Stimulated activated CD8-positive, alpha-beta memory T cell treated with anti-CD3 and anti-CD28 coated beads, Interleukin-15, amount 100 ng/mL, for 48 hours (primary cell): Measurements from ENCODE around the gene LINC01488.

Experiments
- DNase-seq, 2 donors: peaks; one replicate each; pipeline ENCODE4 v3.0.0-alpha.2; 2020; ENCODE audit warnings: low read depth in 2 of 2

LINC01488 gene

DNA sequence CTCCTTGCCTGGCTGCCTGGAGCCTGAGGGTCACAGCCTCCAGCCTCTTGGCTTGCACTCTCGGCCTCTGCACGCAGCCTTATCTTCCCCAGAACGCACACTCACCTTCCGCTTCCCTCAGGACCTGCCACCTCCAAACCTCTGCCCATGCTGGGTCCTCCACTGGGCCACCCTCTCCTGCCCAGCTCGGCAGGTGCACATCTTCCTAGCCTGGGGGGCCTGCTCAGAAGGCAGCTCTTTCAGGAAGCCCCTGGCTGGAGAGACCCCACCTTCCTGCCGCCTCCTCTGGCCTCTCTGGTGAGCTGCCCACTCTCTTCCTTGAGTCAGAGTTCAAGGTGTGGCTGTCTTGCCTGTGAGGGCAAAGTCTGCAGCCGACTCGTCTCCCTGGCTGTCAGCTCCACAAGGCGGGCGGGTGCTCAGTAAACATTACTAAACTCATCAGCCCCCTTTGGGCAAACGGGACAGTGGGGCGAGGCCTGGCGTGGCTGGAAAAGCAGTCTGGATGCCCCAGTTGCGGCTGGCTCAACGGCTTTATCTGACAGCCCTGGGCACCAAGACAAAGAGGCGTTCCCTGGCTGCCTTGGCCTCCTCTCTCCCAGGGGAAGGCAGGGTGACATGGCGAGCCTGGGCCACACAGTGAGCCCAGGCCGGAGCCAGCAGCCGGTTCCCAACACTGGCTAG is 1.7 kb upstream of the LINC01488 start:
- no peak for DNase-seq

DNA sequence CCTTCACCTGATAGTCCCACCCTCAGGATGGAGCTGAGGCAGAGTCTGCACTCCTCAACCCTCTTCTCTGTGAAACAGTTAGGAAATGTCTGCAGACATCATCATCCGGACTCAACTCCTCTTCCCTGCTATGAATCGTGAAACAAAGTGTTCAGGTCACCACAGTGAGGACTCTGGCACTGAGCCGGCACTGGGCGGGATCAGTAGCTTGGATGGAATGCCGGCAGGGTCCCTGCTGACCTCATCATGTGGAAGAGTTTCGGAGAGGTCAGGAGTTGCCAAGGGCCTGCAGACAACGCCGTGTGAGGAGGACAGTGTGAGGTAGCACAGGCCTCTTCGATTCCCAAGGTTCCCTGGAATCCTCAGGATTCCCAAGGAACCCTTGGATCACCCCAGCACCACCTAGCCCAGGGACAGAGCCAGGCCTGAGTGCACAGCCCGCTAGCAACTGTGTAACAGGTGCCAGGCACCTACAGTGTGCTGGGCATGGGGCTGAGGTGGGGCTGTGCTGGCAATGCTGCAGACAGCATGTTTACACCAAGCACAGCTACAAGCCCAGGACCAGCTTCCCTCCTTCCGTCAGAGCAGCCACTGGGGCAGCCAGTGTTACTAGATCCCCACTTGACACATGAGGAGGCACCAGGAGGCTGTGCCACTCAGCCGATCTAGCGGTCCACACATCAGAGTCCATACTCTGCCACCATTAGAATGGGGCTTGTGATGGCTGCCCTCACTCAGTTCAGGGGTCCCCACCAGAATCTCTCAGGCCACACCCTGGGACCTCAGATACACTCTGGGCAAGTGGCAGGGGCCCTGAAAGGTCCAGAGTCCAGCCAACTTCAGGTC is 693 bp upstream of the LINC01488 start:
- DNase-seq, result no peak

DNA sequence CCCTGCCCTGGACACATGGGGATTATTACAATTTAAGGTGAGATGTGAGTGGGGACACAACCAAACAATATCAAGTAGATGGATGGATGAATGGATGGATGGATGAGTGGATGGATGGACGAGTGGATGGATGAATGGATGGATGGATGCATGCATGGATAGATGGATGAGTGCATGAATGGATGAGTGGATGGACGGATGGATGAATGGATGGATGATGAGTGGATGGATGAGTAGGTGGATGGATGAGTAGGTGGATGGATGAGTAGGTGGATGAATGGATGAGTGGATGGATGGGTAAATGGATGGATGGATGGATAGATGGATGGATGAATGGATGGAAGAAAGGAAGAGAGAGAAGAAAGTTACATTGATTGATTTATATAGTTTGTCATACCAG is 859 bp downstream of the LINC01488 start:
- DNase-seq, result no peak

DNA sequence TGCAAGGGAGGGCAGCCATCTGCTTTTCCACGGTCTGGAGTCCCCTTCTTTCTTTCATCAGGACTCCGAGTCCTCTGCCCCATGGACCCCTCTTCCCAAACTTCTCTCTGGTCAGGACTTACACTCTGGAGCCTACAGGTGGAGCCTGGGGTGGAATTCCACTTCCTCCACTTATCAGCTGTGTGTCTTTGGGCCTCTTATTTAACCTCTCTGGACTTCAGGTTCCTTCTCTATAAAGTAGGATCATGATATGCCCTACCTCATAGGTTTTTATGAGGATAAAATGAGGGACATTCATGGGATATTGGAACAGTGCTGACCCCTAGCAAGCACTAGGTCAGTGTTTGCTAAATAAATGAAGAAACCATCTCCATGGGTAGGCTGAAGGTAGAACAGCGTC is 1.7 kb downstream of the LINC01488 start:
- DNase-seq, result no peak

DNA sequence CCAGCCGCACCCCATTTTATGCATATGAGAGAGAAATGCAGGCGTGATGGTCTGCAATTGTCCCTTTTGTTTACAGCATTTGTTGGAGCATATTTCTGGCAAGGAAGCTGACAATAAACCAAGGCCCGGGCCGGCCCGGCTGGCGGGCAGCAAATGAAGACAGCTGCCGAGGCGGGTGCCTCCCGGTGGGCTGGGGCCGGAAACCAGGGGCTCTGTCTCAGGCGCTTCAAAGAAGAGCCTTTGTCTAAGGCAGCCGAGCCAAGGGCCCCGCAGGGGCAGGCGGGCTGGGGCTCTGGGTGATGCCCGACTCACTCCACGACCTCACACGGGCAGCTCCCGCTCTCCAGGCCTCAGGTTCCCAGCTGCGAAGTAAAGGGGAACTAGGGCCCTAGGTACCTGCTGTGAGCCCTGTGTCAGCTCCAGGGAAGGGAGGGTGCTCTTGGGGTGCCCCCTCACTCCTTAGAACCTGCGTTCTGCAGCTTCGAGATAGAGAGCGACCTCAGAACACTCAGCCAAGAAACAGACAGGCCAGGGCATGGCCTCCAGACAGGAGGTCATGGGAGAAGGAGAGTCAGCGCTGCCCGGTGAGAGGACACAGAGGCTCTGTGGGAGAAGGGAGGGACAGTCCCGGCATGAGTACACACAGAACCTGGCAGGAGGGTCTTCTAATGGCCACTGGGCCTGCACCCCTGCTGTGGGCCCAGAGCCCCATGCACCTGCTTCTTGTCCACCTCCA is 2.4 kb downstream of the LINC01488 start:
- no peak for DNase-seq

DNA sequence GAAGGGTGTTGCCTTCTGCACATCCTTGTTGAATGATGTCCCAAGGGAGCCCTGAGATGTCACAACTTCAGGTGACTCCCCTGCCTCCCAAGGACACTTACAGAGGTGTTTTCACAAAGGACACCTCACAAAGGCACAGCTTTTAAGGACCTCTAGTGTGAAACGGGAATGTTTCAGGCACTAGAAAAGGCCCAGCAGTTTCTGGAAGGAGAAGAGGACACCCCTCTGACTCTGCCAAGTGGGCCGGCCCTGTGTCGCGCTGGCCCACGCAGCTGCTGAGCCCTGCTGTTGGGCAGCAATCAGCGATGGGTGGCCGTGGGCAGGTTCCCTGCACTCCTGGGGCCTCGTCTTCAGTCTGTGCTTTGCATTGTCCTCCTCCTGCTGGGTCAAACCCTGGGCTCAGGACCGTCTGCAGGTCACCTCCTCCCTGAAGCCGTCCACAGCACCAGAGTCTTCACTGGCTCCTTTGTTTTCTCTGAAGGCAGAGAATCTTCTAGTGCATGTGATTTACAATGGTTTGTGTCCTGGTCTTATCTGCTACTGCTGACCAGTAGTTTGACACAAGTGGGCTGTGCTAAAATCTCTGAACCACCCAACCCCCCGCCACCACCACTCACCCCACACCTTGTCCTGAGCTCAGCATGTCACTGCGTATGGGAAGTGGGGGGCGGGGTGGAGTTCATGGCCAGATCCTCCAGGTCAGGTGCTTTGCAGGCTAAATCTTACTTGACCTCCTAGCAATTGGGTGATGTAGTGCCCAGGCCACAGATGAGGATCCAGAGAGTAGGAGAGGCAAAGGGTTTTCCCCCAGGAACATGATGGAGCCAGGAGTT is 3.2 kb downstream of the LINC01488 start:
- DNase-seq, result no peak

DNA sequence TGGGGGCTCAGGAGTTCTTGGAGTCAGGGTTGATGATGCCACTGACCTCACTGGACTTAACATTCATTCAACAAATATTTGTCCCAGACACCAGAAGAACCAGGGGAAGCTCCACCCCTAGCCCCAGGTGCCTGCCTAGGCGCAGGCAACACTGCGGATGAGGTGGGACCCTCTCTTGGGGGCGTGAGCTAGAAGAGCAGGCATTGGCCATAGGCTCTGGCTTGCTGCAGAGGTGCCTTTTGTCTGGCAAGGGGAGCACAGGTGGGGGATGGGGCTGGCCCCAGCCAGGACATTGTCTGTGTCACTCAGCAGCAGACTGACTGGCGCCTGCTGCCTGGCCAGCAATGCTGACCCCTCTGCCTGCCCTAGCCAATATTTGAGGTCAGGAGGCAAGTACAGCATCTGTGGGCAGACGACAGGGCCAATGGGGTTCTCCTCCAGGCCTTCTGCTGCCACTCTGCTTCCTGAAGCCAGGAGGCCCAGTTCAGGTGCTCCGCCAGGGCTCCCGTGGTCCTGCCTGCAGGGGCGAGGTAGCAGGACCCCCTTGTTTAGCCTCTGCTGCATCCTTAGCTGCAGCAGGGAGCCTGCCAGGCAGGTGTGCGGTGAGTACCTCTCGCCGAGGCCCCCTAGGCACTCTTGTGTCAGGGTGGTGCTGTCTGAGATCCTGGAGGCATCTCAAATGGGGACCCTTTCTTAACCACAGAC is 4.0 kb downstream of the LINC01488 start:
- DNase-seq, result no peak

DNA sequence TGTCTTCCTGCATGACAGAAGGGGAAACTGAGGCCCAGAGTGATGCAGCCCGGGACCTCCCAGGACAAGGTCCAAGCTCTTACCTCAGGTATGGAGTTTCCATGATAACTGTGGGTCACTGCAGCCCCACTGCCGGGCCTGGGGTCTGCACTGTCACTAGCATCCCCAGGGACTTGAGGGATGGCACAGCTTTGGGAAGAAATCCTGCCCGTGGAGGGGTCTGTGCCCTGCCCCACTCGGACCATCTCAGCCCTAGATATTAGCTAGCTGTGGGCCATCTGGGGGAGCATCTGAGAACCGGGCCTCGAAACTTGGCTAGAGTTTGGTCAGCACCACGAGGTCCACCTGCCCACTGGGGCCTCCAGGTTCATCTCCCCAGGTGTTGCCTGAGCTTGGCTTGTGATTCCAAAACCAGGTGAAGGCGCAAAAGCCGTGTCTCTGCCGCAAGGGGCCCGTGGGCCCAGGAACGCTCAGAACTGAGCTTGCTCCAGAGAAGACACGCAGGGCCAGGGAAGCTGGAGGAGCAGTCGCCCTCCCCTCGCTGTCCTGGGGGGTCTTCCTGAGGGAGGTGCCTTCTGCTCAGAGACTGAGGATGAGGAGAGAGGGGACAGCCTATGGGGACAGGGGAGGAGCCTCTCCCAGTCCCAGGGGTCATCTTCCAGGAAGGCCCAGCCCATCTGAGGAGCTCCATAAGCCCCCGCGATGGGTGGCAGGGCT is 4.8 kb downstream of the LINC01488 start:
- DNase-seq, result no peak

DNA sequence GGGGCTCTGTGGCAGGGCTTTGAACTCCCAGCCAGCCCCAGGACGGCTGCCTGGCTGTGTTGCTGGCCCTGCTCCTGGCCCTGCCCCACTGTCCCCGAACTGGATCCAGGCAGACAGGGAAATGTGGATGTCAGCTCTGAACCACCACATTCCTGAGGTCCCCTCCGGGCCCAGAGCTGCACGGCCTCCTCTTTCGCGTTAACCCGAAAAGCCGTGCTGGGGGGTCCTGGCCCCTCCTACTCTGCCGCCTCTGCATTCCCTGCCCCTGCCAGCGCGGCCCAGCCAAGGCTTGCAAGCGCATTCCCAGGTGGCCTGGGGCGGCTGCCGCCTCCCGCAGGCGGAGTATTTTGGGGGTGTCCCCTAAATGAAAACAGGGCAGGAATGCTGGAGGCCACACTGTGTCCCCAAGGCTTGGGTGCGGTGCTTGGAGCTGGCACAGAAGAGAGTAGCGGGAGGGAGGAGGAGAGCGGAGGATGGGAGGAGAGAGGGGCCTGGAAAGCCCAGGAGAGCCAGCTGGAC is 5.4 kb downstream of the LINC01488 start:
- no peak for DNase-seq

DNA sequence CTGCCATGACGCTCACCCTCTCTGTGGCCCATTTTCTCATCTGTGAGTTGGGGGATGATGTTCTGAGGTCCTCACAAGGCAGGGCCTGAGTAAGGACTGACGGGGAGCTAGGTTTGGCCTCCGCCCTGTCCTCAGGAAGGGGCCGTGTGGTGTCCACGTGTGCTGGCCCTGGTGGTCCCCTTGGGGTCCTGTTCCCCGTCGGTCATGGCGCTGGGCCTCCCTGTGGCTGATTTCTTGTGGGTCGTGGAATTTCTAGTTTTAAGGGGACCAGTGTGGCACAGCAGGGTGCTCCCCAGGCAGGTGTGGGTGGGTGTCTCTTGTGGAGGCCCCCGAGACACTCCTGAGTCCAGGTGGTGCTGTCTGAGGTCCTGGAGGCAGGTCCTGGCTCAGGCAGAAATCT is 5.9 kb downstream of the LINC01488 start:
- DNase-seq, result no peak

DNA sequence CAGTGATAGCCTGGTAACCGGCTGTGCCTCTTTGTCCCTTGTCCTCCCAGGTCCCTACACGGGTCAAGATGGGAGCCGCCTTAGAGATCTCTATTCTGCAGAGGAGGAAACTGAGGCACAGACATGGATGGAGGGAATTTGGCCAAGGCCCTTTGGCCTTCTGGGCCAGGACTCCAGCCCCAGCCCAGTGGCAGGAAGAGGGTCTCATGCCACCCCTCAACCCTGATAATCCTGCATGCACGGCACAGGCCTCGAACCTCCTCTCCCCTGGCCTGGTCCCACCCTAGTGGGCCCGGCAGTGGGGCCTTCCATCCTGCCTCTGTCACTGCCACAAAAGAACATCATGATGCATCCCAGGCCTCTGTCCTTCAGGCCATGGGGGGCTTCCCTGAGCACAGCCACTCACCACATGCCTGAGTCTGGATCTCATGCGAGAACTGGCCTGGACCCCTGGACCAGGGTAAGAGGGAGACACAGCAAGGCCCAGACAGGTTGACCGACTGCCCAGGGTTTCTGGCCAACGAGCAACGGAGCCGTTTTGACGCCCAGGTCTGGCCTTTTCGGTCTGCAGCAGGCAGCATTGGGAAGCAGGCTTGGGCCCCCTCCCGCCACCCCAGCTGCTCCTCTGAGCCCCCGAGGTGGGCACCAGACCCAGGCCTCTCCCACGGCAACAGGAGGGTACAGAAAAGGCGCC is 6.5 kb downstream of the LINC01488 start:
- no peak for DNase-seq

DNA sequence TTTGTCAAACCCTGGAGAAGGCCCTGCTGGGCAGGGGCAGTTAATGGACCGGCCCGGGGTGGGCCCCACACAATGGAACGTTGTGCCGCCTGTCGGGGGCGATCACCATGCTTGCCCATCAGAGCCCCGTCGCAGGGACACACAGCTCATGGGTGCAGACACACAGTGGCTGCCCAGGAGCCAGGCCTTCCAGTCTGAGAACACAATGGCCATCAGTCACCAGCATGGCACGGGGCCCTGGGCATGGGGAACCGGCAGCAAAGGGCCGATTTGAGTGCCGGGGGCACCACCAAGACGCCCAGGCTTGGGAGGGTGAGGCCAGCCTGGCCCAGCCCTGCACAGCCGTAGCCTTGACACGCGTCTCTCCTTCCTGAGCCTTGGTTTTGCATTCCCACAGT is 7.1 kb downstream of the LINC01488 start:
- no peak for DNase-seq

DNA sequence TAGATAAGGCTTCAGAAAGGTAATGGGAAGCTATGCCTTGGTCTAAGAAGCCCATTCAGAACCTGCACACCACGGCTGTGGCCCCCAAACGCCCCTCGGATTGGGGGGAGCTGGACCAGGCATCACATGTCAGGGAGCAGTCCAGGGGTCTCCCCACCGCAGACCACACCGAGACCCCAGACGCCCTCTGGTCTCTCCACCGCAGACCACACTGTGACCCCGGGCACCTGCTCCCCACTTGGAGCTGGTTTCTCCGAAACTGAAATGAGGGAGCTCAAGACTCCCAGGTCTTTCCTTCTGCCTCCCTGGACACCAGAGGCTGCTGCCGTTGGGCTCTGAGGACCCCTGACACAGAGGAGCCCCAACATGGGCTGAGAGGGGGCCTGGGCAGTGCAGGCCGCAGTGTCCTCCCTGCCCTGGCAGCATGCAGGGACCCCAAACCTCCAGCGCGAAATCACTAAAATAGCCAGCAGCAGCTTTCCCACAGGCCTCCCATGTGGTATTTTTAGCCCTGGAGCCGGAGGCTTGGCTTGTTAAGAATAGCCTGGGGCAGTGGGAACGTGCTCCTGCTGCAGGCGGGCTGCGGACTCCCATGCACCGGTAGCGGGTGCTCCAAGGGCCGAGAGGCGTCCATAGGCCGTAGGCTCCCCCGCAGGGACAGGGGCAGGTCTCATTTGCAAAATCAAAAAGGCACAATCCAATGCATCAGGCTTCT is 7.7 kb downstream of the LINC01488 start:
- DNase-seq, result no peak

DNA sequence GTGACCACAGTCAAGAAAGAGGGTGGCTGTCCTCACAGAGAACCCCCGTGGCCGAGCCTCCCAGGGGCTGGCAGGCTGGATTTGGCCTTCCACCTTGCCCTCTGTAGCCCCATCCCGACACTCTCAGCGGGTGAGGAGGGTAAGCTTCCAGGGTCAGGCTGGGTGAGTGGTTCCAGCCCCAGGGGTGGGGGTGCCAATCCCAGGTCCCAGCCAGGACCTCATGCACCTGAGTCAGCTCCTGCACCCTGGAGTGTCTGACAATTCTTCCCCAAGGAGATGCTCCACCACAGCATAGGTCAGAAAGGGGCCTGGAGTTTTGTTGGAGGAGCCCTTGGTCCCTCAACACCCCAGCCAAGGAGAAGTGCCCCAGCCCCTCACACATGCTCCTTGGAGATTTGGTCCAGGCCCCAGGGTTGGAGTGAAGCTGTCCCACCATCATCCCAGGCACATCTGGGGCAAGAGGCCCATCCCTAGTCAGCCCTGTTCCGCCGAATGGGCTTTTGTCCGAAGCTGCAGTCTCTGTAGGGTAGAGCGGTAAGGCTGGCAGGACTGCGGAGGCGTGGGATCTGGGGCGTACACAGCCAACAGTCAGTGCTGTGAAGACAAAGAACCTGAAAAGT is 8.4 kb downstream of the LINC01488 start:
- no peak for DNase-seq

DNA sequence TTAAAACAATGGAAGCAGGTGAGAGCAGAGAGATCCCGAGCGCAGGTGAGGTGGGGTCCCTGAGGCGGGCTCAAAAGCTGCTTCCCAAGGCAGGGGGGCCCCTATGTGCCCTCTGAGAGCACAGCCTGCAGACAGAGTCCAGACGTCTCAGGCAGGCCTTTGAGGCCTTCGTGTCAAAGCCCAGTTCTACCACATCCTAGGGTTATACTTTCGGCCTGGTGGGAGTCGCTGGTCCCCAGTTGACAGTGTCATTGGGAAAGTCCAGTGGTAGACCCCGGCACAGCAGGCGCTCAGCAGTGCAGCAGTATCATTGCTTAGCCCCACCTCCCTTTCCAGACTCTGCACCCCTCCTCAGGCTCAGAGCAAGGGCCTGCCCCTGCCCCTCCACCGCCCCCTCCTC is 9.1 kb downstream of the LINC01488 start:
- no peak for DNase-seq

DNA sequence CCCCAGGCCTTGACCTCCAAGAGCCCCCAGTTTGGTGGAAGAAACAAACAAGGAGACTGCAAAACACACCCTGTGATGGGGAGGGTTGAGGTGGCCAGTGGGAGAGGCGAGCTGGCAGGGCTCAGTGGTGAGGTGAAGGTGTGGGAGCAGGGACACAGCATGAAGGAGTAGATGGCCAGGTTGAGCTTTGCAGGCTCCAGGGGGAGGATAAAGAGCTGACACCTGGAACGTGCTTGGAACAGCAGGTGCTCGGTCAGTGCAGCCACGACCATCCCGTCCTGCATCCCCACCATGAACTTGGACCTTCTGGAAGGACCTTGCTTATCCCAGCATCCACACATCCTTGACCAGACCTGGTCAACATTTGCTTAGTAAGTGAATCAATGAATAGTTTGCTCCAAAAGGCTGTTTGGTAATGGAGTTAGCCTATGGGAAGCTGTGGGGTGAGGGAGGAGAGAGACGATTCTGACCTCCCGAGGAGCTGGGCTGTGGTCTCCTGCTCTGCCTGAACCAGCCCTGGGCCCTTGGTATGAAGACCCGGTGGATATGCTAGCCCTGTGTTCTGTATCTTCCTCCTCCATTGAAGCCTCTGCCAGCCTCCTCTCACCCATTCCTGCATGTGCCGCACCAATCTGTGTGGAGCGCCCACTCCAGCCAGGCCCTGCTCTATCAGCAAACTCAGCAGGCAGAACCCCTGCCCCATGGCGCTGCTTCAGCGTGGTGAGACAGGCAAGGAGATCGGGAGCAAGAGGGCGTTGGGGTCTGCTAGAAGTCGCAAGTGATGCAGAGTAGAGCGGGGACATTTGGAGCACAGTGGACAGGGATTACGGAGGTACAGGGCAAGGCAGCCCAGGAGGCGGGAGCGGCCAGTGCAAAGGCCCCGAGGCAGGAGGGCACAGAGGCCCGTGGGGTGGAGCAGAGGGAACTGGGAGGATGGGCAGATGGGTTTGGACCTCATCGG is 9.9 kb downstream of the LINC01488 start:
- no peak for DNase-seq
